GM23338 (cell line): ENCODE results near the gene ZNF264. TPM values are rescaled to one million over a fixed set of nuclear protein-coding genes. Genes with fewer than 3 reads are reported as not detected.

Experiments used
- ATAC-seq: fragments of 200-7000 bp; cut with Tn5 transposase; 3 replicates; pipeline ENCODE4 v1.9.1; 2020
- DNase-seq: peaks from one replicate; pipeline ENCODE4 v3.0.0-alpha.2; 2015; ENCODE audit warnings: low spot score
- H2AFZ ChIP-seq: fragments of 200-600 bp; sonication (generic); 2 replicates; pipeline ENCODE4 v1.8.0; 2016; ENCODE audit warnings: antibody characterized with exemption, mild to moderate bottlenecking, moderate library complexity
- H3F3A ChIP-seq: fragments of 200-600 bp; sonication (generic); replicated peaks from 2 replicates; pipeline ENCODE4 v1.8.0; 2017; ENCODE audit warnings: antibody characterized with exemption, mixed run types, low read depth
- H3K27ac ChIP-seq: fragments of 200-600 bp; sonication (generic); 2 replicates; pipeline ENCODE4 v1.6.1; 2016; ENCODE audit warnings: low read depth
- H3K27me3 ChIP-seq: fragments of 200-600 bp; sonication (generic); 2 replicates; pipeline ENCODE4 v1.8.0; 2016; ENCODE audit warnings: mild to moderate bottlenecking, mixed run types, moderate library complexity; ENCODE audit not compliant: insufficient read depth
- H3K36me3 ChIP-seq: fragments of 200-600 bp; sonication (generic); 2 replicates; pipeline ENCODE4 v1.8.0; 2016; ENCODE audit warnings: mild to moderate bottlenecking; ENCODE audit not compliant: insufficient read depth
- H3K4me1 ChIP-seq: fragments of 200-600 bp; sonication (generic); 2 replicates; pipeline ENCODE4 v1.8.0; 2016; ENCODE audit warnings: mild to moderate bottlenecking, moderate library complexity; ENCODE audit not compliant: insufficient read depth
- H3K4me2 ChIP-seq: fragments of 200-600 bp; sonication (generic); 2 replicates; pipeline ENCODE4 v1.7.1; 2017; ENCODE audit warnings: mixed run types
- H3K4me3 ChIP-seq: fragments of 200-600 bp; sonication (generic); 2 replicates; pipeline ENCODE4 v1.6.1; 2016; ENCODE audit warnings: mixed run types
- H3K79me2 ChIP-seq: fragments of 200-600 bp; sonication (generic); replicated peaks from 2 replicates; pipeline ENCODE4 v1.8.0; 2017; ENCODE audit warnings: mild to moderate bottlenecking; ENCODE audit not compliant: insufficient read depth
- H3K9me2 ChIP-seq: fragments of 200-600 bp; sonication (generic); 2 replicates; pipeline ENCODE4 v1.8.0; 2017; ENCODE audit not compliant: insufficient read depth
- H4K20me1 ChIP-seq: fragments of 200-600 bp; sonication (generic); replicated peaks from 2 replicates; pipeline ENCODE4 v1.8.0; 2017; ENCODE audit warnings: mild to moderate bottlenecking; ENCODE audit not compliant: insufficient read depth
- H3K27ac Mint-ChIP-seq: 2 replicates; pipeline ENCODE4 v1.8.0; 2020; ENCODE audit warnings: inconsistent platforms, mild to moderate bottlenecking, moderate library complexity, mixed read lengths
- H3K27me3 Mint-ChIP-seq: 3 replicates; pipeline ENCODE4 v1.8.0; 2022; ENCODE audit warnings: low read depth, mild to moderate bottlenecking, moderate library complexity, mixed read lengths, inconsistent platforms; ENCODE audit not compliant: insufficient read depth, poor library complexity
- H3K36me3 Mint-ChIP-seq: 3 replicates; pipeline ENCODE4 v1.8.0; 2021; ENCODE audit warnings: low read depth, mild to moderate bottlenecking, inconsistent platforms, moderate library complexity, mixed read lengths
- H3K4me1 Mint-ChIP-seq: 3 replicates; pipeline ENCODE4 v1.8.0; 2020; ENCODE audit warnings: mild to moderate bottlenecking, inconsistent platforms, mixed read lengths
- H3K4me3 Mint-ChIP-seq: 3 replicates; pipeline ENCODE4 v1.8.0; 2021; ENCODE audit warnings: moderate library complexity, mild to moderate bottlenecking, inconsistent platforms, mixed read lengths
- H3K9me3 Mint-ChIP-seq: 3 replicates; pipeline ENCODE4 v1.8.0; 2020; ENCODE audit warnings: moderate library complexity, mild to moderate bottlenecking, inconsistent platforms, mixed read lengths
- CREB1 ChIP-seq: fragments of 250-450 bp; sonication (Bioruptor Pico); IDR thresholded peaks from 2 replicates; pipeline ENCODE4 v1.5.0; 2020; ENCODE audit warnings: low read depth, mild to moderate bottlenecking, moderate library complexity
- ETS1 ChIP-seq: IDR thresholded peaks from 2 replicates; pipeline ENCODE4 v1.6.1; 2016; ENCODE audit warnings: antibody characterized with exemption
- EZH2 ChIP-seq: fragments of 200-600 bp; sonication (generic); IDR thresholded peaks from one replicate; pipeline ENCODE4 v1.8.0; 2017; ENCODE audit warnings: antibody characterized with exemption, mild to moderate bottlenecking, low read depth; ENCODE audit not compliant: unreplicated experiment
- EZH2phosphoT487 ChIP-seq: fragments of 200-600 bp; sonication (generic); IDR thresholded peaks from one replicate; pipeline ENCODE4 v1.8.1; 2018; ENCODE audit warnings: antibody characterized with exemption; ENCODE audit not compliant: unreplicated experiment
- NANOG ChIP-seq: IDR thresholded peaks from 2 replicates; pipeline ENCODE4 v1.6.1; 2016; ENCODE audit warnings: antibody characterized with exemption, borderline replicate concordance
- POLR2AphosphoS5 ChIP-seq: IDR thresholded peaks from 2 replicates; pipeline ENCODE4 v1.6.1; 2016; ENCODE audit warnings: antibody characterized with exemption, low read depth
- polyA plus RNA-seq: library from polyadenylated mRNA; unstranded; fragments of >200 nt; fragmentation: Nextera tagmentation; extraction: Ambion mirVana; gene quantifications from 2 replicates; pipeline ENCODE4 v1.2.1, GENCODE V29; 2016
- total RNA-seq: library from RNA; depleted of rRNA; stranded (reverse); fragments of >200 nt; shearing (Covaris generic); gene quantifications from 2 replicates; pipeline ENCODE4 v1.2.3, GENCODE V29; 2014
- TF ChIP-seq, protein P1 (sequence below): fragments of 250-450 bp; sonication (Bioruptor Pico); IDR thresholded peaks from 2 replicates; pipeline ENCODE4 v1.5.0; 2020; ENCODE audit warnings: mild to moderate bottlenecking, moderate library complexity

ZNF264 gene
- total and polyA plus RNA-seq, 2 experiments from 2014 or later, result 4.0 to 25.9 TPM

- H3K4me3 Mint-ChIP-seq, result peak overlapping the region; percentile 69
- H3K27ac Mint-ChIP-seq, result no peak overlapping the region
- peaks cover 2% of the 10 kb centered on the region; the same call in 1 of the 3 replicates for H3K4me1 Mint-ChIP-seq
- Histone ChIP-seq H3K4me2 (peak overlapping the region; percentile 82), H4K20me1 (no peaks in the 10 kb centered on the region), H3K27me3 (no peaks in the 10 kb centered on the region), H3K27ac (no peak overlapping the region), H3K4me3 (peak overlapping the region; percentile 79), H2AFZ (peak overlapping the region; percentile 78), H3K79me2 (no peaks in the 10 kb centered on the region), H3K9me2 (0 out of 2 replicates have a peak, but pooled peaks cover 9% of the 10 kb centered on the region), H3K36me3 (0 out of 2 replicates have a peak, but pooled peaks cover 4% of the 10 kb centered on the region), H3F3A (peaks cover 9% of the 10 kb centered on the region; the same call in 1 of the 2 replicates), H3K4me1 (no peaks in the 10 kb centered on the region; the same call in 1 of the 2 replicates)
- peaks cover 11% of the 10 kb centered on the region for H3K36me3 Mint-ChIP-seq
- no peak for TF ChIP-seq ETS1
- TF ChIP-seq EZH2phosphoT487, result no peak
- no peak for TF ChIP-seq EZH2
- TF ChIP-seq POLR2AphosphoS5, result no peak
- no peak for TF ChIP-seq NANOG
- TF ChIP-seq CREB1 (CRISPR knock-in tag), result no peak
- TF ChIP-seq, protein P1, sequence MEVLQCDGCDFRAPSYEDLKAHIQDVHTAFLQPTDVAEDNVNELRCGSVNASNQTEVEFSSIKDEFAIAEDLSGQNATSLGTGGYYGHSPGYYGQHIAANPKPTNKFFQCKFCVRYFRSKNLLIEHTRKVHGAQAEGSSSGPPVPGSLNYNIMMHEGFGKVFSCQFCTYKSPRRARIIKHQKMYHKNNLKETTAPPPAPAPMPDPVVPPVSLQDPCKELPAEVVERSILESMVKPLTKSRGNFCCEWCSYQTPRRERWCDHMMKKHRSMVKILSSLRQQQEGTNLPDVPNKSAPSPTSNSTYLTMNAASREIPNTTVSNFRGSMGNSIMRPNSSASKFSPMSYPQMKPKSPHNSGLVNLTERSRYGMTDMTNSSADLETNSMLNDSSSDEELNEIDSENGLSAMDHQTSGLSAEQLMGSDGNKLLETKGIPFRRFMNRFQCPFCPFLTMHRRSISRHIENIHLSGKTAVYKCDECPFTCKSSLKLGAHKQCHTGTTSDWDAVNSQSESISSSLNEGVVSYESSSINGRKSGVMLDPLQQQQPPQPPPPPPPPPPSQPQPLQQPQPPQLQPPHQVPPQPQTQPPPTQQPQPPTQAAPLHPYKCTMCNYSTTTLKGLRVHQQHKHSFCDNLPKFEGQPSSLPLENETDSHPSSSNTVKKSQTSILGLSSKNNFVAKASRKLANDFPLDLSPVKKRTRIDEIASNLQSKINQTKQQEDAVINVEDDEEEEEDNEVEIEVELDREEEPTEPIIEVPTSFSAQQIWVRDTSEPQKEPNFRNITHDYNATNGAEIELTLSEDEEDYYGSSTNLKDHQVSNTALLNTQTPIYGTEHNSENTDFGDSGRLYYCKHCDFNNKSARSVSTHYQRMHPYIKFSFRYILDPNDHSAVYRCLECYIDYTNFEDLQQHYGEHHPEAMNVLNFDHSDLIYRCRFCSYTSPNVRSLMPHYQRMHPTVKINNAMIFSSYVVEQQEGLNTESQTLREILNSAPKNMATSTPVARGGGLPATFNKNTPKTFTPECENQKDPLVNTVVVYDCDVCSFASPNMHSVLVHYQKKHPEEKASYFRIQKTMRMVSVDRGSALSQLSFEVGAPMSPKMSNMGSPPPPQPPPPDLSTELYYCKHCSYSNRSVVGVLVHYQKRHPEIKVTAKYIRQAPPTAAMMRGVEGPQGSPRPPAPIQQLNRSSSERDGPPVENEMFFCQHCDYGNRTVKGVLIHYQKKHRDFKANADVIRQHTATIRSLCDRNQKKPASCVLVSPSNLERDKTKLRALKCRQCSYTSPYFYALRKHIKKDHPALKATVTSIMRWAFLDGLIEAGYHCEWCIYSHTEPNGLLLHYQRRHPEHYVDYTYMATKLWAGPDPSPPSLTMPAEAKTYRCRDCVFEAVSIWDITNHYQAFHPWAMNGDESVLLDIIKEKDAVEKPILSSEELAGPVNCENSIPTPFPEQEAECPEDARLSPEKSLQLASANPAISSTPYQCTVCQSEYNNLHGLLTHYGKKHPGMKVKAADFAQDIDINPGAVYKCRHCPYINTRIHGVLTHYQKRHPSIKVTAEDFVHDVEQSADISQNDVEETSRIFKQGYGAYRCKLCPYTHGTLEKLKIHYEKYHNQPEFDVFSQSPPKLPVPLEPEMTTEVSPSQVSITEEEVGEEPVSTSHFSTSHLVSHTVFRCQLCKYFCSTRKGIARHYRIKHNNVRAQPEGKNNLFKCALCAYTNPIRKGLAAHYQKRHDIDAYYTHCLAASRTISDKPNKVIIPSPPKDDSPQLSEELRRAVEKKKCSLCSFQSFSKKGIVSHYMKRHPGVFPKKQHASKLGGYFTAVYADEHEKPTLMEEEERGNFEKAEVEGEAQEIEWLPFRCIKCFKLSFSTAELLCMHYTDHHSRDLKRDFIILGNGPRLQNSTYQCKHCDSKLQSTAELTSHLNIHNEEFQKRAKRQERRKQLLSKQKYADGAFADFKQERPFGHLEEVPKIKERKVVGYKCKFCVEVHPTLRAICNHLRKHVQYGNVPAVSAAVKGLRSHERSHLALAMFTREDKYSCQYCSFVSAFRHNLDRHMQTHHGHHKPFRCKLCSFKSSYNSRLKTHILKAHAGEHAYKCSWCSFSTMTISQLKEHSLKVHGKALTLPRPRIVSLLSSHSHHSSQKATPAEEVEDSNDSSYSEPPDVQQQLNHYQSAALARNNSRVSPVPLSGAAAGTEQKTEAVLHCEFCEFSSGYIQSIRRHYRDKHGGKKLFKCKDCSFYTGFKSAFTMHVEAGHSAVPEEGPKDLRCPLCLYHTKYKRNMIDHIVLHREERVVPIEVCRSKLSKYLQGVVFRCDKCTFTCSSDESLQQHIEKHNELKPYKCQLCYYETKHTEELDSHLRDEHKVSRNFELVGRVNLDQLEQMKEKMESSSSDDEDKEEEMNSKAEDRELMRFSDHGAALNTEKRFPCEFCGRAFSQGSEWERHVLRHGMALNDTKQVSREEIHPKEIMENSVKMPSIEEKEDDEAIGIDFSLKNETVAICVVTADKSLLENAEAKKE (CRISPR knock-in tag), result no peak
- DNase-seq (peak; percentile 72), ATAC-seq (peak; percentile 79)
- H3K27me3 Mint-ChIP-seq, result no peaks in the 10 kb centered on the region
- peaks cover 58% of the 10 kb centered on the region for H3K9me3 Mint-ChIP-seq
These were observed 19.7 kb upstream of the ZNF264 start for GRCh38 chr19:57171551-57172081.
